Aorta (tissue), 5 donors: ENCODE results near the gene INPP4A. TPM values are rescaled to one million over a fixed set of nuclear protein-coding genes. Genes with fewer than 3 reads are reported as not detected.

Source experiments
- ATAC-seq: fragments of 200-7000 bp; cut with Tn5 transposase; one replicate; pipeline ENCODE4 v1.9.1; 2022; ENCODE audit warnings: moderate library complexity; ENCODE audit not compliant: low FRiP score
- DNase-seq, 2 donors: peaks; one replicate each; pipeline ENCODE4 v3.0.0-alpha.2; 2020
- H3K27ac ChIP-seq, 2 donors: one replicate each; pipeline ENCODE4 v1.5.1; 2013; ENCODE audit warnings: low read length in 2 of 2, mild to moderate bottlenecking in 2 of 2, moderate library complexity in 2 of 2, control low read depth in 1 of 2, inconsistent platforms in 1 of 2, low read depth in 1 of 2
- H3K27me3 ChIP-seq, 2 donors: one replicate each; pipeline ENCODE4 v1.6.1; 2013; ENCODE audit warnings: control low read depth in 1 of 2, low read length in 1 of 2, mild to moderate bottlenecking in 1 of 2, moderate library complexity in 1 of 2; ENCODE audit not compliant: insufficient read depth in 2 of 2, control insufficient read depth in 1 of 2
- H3K36me3 ChIP-seq, 2 donors: one replicate each; pipeline ENCODE4 v1.6.1; 2013; ENCODE audit warnings: control low read depth in 1 of 2, low read length in 1 of 2, mild to moderate bottlenecking in 1 of 2; ENCODE audit not compliant: insufficient read depth in 2 of 2, control insufficient read depth in 1 of 2
- H3K4me1 ChIP-seq, 2 donors: one replicate each; pipeline ENCODE4 v1.6.1; 2013; ENCODE audit warnings: low read length in 2 of 2, control low read depth in 1 of 2, mild to moderate bottlenecking in 1 of 2, moderate library complexity in 1 of 2; ENCODE audit not compliant: insufficient read depth in 2 of 2, control insufficient read depth in 1 of 2
- H3K4me3 ChIP-seq, 2 donors: one replicate each; pipeline ENCODE4 v1.5.1; 2013; ENCODE audit warnings: low read length in 2 of 2, control low read depth in 1 of 2, mild to moderate bottlenecking in 1 of 2
- H3K9me3 ChIP-seq: one replicate; pipeline ENCODE4 v1.6.1; 2013; ENCODE audit warnings: mild to moderate bottlenecking, low read length; ENCODE audit not compliant: control insufficient read depth
- WGBS, 2 donors: extraction: QIAGEN DNeasy Blood & Tissue Kit; methylation state at CpG; one replicate each; pipeline ENCODE4 v1.1.7; 2013; 5-methylcytosine and 5-hydroxymethylcytosine counted together
- intact Hi-C, 2 donors: fragments of 100-400 bp; cut with DNase I; formaldehyde crosslinking; loops; one replicate each; pipeline versions ENCODE4 v1.14.2 to v1.15.0; 2022
- polyA plus RNA-seq, 2 donors: library from polyadenylated mRNA; stranded (reverse); fragments of 200-250 nt; gene quantifications; one replicate each; pipeline ENCODE4 v1.2.3, GENCODE V29; 2013
- total RNA-seq, 2 donors: library from RNA; stranded (reverse); fragmentation: NEBNext Ultra II Directional; extraction: Animal tissue kit (Norgen Biotek cat#: 25700); gene quantifications; one replicate each; pipeline ENCODE4 v1.2.1, GENCODE V29; 2021
- donor health status: healthy with polysubstance abuse.
- donor health status: Bipolar disorder and iron deficiency.
- donor health status: DM: no; HTN: no; CAD: no.
- donor health status: DM: no; HTN: no; CAD: no.
- donor health status: DM: yes; HTN: yes; CAD: no.

Gene INPP4A
- total and polyA plus RNA-seq, 4 donors = 2.9 to 43.4 (median 21.4) TPM

DNA sequence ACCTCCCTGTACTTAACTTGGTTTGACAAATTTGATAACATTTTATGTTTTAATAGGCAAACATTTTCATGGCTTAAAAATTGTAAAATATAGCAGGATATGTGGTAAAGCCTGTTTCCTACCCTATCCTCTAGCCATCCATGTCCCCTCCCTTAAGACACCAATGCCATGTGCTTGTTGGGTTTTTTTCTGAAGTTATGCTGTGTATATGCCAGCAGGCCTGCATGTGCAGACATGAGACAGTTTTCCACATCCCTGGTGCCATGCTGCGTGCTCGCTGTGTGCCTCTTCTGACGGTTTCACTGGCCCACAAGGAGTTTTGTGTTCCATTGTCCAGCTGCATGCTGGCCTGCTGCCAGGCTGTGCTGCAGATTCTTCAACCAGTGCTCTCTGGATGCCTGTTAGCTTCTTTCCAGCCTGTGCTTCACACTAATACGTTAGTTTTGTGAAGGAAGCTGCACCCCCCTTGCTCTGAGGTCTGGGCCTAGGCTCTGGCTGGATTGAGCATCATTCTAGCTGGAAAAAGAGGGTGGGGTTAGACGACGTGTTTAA is 16.9 kb downstream of the INPP4A start:
- no peak overlapping the region for H3K27ac ChIP-seq
- no peak for ATAC-seq

DNA sequence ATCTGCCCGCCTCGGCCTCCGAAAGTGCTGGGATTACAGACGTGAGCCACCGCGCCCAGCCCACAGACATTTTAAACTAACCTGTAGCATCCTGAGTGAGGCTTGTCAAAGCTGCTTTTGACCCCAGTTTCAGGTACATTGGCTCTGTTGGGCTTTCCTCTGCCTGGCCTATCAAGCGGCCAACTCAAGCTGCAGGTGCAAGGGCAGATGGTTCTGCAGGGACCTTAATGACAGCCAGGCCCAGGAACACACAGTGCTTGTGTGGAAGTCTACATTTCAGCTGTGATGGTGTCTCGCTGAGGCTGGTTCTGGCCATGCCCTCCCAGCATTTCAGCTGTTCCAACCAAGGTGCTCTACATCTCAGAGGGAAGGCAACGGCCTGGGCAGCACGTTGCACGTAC is 18.4 kb downstream of the INPP4A start:
- no peak overlapping the region for H3K27ac ChIP-seq
- DNase-seq = no peak
- H3K4me1 ChIP-seq = no peaks in the 10 kb centered on the region
- WGBS, 2 donors = 96 to 97% methylated on average over 11 of the region's 11 CpGs
- no peaks in the 10 kb centered on the region for H3K9me3 ChIP-seq
- ATAC-seq = no peak
- intact Hi-C loops = no loop called here
- H3K27me3 ChIP-seq = no peaks in the 10 kb centered on the region
- no peaks in the 10 kb centered on the region for H3K36me3 ChIP-seq
- no peak overlapping the region for H3K4me3 ChIP-seq

More for the DNA sequence above, 16.9 kb downstream of the INPP4A start:
- H3K4me1 ChIP-seq = no peaks in the 10 kb centered on the region
- intact Hi-C loops = no loop called here
- no peaks in the 10 kb centered on the region for H3K36me3 ChIP-seq
- no peak for DNase-seq
- 83 to 87% methylated on average over 6 of the region's 6 CpGs for WGBS, 2 donors
- H3K9me3 ChIP-seq = no peaks in the 10 kb centered on the region
- H3K4me3 ChIP-seq = no peak overlapping the region
- no peaks in the 10 kb centered on the region for H3K27me3 ChIP-seq

DNA sequence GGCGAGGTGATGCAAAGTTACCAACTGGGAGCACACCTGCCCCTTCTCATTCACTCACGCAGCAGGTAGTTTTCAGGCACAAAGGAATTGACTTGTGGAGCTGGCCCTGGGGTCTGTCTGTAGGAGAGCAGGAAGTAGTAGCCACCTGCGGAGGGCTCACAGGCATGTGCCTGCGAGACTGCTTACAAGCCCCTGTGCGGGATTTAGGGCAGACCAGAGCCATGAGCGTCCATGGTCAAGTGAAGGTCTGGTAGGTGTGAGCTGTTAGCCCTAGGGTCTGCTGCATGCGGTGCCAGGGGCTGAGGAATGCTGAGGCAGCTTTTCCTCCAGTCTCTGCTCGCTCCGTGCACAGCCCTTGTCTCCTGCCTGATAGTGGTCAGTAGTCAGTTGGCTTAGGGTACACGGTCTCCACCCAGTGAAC is 18.9 kb downstream of the INPP4A start:
- WGBS, 2 donors = 89 to 93% methylated on average over 10 of the region's 10 CpGs
- ATAC-seq (no peak), DNase-seq (no peak)
- Histone ChIP-seq H3K4me1 (no peaks in the 10 kb centered on the region), H3K27me3 (no peaks in the 10 kb centered on the region), H3K27ac (no peak overlapping the region), H3K9me3 (no peaks in the 10 kb centered on the region), H3K36me3 (no peaks in the 10 kb centered on the region), H3K4me3 (no peak overlapping the region)
- intact Hi-C loops = no loop called here

DNA sequence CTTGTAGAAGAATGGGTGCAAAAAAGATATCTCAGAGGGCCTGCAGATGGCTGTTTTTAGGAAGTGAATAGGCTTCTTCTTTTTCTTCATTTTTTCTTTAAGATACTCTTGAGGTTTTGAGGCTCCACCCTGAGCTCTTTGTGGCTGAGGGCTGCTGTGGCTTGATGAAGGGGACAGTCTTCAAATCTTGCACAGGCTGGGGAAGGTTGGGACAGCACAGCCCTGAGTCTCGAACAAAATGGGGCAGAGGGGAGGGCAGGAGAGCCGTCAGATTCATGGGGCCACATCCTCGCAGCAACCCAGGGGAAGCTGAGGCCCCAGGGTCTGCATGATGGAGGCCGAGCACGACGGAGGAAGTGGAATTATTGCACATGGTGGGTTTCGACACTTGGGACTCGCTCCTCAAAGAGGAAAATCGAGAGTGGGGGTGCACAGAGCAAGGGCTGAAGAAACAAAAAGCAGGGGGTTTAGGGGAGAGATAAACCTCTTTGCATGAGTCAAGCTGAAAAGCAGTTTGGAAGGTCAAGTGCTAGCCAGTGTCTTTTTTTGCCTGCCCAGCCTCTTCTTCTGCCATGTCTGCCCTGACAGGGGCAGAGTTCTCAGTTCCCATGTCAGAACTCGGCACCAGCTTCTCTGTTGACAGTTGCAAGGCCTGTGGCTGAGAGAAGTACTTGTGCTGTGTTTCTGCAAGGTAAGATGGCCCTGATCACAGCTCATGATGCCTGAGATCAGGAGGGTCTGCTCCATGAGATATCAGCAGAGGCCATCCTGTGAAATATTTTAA is 19.5 kb downstream of the INPP4A start:
- Histone ChIP-seq H3K9me3 (no peaks in the 10 kb centered on the region), H3K36me3 (no peaks in the 10 kb centered on the region), H3K4me3 (no peak overlapping the region), H3K27me3 (no peaks in the 10 kb centered on the region), H3K4me1 (no peaks in the 10 kb centered on the region), H3K27ac (no peak overlapping the region)
- DNase-seq (no peak), ATAC-seq (no peak)
- 90 to 93% methylated on average over 10 of the region's 10 CpGs for WGBS, 2 donors
- intact Hi-C loops = no loop called here

DNA sequence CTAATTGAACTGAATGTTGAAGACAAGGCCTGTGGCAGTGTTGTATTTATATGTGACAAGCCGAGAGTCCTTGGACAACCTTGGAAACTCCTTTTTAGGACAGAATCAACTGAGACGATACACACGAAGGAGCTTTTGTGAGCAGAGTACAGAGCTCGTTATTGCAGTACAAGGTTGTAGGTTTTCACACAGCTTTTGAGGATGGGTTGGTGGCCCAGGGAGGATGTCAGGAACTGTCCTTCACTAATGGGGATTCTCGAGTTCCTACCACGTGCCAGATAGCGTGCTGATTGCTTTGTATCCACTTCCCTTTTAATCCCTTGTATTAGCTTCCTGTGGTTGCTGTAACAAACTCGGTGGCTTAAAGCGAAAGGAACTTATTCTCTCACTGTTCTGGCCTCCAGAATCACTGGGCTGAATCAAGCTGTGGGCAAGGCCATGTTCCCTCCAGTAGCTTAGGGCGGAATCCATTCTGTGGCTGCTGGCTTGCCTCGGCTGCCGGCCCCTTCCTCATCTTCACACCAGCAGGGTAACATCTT is 20.2 kb downstream of the INPP4A start:
- H3K36me3 ChIP-seq = no peaks in the 10 kb centered on the region
- no peak for ATAC-seq
- H3K9me3 ChIP-seq = no peaks in the 10 kb centered on the region
- H3K27ac ChIP-seq = no peak overlapping the region
- H3K27me3 ChIP-seq = no peaks in the 10 kb centered on the region
- peak in 1 of 2 donors; percentile 63 for DNase-seq
- intact Hi-C loops = no loop called here
- no peak overlapping the region for H3K4me3 ChIP-seq
- no peaks in the 10 kb centered on the region for H3K4me1 ChIP-seq
- WGBS, 2 donors = 86 to 90% methylated on average over 12 of the region's 12 CpGs

DNA sequence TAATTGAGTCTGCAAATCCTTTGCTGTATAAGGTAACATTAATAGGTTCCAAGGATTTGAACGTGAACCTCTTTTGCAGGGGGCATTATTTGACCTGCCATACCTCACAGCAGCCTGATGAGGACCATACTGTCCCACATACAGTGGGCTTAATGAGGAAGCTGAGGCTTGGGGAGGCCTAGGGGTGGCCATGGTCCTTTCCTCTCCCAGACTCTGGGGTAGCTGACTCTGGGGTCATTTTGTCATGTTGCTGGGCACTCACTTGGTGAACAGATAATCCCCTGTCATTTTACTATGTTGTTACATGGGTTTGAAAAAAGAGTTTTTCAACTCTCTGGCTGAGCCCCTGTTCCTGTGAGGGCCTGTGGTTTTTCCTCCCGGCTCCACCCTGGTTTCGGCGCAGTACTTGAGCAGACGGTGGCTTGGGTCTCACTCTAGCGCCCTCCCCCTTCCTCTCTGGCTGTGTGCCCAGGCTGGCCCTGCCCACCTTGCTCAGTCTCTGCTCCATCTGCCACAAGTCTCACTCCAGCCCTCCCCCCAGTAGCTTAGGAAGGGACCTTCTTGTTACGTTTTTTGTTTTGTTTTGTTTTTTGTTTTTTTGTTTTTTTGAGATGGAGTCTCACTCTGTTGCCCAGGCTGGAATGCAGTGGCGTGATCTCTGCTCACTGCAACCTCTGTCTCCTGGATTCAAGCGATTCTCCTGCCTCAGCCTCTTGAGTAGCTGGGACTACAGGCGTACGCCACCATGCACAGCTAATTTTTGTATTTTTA is 21.0 kb downstream of the INPP4A start:
- H3K36me3 ChIP-seq = no peaks in the 10 kb centered on the region
- no peaks in the 10 kb centered on the region for H3K9me3 ChIP-seq
- intact Hi-C loops = no loop called here
- H3K4me3 ChIP-seq = no peak overlapping the region
- ATAC-seq (peak; percentile 49), DNase-seq (peak; percentile 83 to 85)
- H3K4me1 ChIP-seq = no peaks in the 10 kb centered on the region
- no peak overlapping the region for H3K27ac ChIP-seq
- no peaks in the 10 kb centered on the region for H3K27me3 ChIP-seq
- WGBS, 2 donors = 55 to 57% methylated on average over 11 of the region's 11 CpGs

DNA sequence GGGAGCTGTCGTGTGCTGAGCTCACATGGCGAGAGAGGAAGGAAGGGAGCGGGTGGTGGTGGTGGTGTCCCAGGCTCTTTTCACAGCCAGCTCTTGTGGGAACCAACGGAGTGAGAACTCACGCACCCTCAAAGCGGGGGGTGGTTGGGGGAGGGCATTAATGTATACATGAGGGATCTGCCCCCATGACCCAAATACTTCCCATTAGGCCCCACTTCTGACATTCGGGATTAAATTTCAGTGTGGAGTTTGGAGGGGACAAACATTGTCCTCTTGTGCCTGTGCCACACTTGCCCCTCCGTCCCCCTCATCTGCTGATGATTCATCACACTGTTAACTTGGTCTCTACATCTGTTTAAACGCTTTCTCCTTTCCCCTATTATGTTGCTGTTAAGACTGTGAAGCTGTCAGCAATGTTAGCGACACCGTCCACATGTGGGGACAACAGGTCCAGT is 22.5 kb downstream of the INPP4A start:
- no peak for DNase-seq
- H3K27ac ChIP-seq = no peak overlapping the region
- no peak overlapping the region for H3K4me3 ChIP-seq
- intact Hi-C loops = no loop called here
- H3K27me3 ChIP-seq = no peaks in the 10 kb centered on the region
- no peak for ATAC-seq
- no peaks in the 10 kb centered on the region for H3K4me1 ChIP-seq
- WGBS, 2 donors = 95 to 96% methylated on average over 11 of the region's 11 CpGs
- H3K36me3 ChIP-seq = no peaks in the 10 kb centered on the region
- H3K9me3 ChIP-seq = no peaks in the 10 kb centered on the region

DNA sequence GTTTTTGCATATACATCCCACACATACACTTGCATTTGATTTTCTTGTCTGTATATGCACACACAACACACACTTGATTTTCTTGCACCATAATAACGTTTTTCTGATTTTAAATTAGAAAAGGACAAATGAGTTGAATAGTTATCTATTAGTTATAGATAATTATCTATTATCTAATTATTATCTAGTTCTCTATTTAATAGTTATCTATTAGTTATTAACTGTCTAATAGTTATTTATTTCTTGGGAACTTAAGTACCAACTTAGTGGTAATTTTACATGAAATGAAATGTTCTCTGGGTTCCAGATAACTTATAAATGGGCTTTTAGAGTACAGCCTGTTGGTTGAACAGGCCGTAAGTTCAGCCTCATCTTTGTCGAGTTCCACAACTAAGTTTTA is 23.0 kb downstream of the INPP4A start:
- no peaks in the 10 kb centered on the region for H3K4me1 ChIP-seq
- H3K4me3 ChIP-seq = no peak overlapping the region
- no peaks in the 10 kb centered on the region for H3K27me3 ChIP-seq
- no peaks in the 10 kb centered on the region for H3K9me3 ChIP-seq
- intact Hi-C loops = no loop called here
- no peaks in the 10 kb centered on the region for H3K36me3 ChIP-seq
- no peak overlapping the region for H3K27ac ChIP-seq
- ATAC-seq = no peak
- WGBS, 2 donors = 96% methylated on average over 3 of the region's 3 CpGs
- DNase-seq = no peak
